OCI-LY1 (cell line): ENCODE results near the gene DCUN1D1.

ENCODE experiments used
- EZH2 ChIP-seq: fragments of 200-600 bp; sonication (generic), shearing (Covaris generic); IDR thresholded peaks from 2 replicates; pipeline ENCODE4 v1.8.0; 2017; ENCODE audit warnings: borderline replicate concordance, mixed run types, mild to moderate bottlenecking, antibody characterized with exemption, low read length, moderate library complexity, mixed read lengths
- TF ChIP-seq, protein P1 (sequence below): fragments of 200-600 bp; sonication (generic), shearing (Covaris generic); IDR thresholded peaks from 2 replicates; pipeline ENCODE4 v1.5.1; 2017; ENCODE audit warnings: mild to moderate bottlenecking, antibody characterized with exemption, low read length, moderate library complexity, mixed read lengths

DNA sequence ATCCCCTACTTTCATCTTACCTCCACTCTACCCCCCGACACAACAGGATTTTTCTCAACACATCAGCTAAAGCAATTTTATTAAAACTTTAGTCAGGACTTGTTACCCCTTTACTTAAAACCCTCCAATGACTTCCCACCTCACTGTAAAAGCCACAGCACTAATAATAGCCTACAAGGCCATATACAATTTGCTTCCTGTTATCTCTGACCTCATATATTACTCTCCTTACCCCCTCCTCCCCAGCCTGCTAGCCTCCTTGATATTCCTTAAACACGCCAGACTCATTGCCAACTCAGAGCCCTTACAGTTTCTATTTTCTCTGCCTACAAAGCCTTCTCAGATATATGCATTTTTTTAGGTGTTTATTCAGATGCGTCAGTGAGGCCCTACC, 54.4 kb downstream of the DCUN1D1 start:
- no peak for TF ChIP-seq EZH2
- TF ChIP-seq, protein P1, sequence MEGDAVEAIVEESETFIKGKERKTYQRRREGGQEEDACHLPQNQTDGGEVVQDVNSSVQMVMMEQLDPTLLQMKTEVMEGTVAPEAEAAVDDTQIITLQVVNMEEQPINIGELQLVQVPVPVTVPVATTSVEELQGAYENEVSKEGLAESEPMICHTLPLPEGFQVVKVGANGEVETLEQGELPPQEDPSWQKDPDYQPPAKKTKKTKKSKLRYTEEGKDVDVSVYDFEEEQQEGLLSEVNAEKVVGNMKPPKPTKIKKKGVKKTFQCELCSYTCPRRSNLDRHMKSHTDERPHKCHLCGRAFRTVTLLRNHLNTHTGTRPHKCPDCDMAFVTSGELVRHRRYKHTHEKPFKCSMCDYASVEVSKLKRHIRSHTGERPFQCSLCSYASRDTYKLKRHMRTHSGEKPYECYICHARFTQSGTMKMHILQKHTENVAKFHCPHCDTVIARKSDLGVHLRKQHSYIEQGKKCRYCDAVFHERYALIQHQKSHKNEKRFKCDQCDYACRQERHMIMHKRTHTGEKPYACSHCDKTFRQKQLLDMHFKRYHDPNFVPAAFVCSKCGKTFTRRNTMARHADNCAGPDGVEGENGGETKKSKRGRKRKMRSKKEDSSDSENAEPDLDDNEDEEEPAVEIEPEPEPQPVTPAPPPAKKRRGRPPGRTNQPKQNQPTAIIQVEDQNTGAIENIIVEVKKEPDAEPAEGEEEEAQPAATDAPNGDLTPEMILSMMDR, result no peak
